ENCODE measurements around the gene NUP153. TPM values are rescaled to one million over a fixed set of nuclear protein-coding genes. Genes with fewer than 3 reads are reported as not detected.

Gene NUP153
- total RNA-seq, 1 experiment from 2014 or later, result 36.3 TPM

DNA sequence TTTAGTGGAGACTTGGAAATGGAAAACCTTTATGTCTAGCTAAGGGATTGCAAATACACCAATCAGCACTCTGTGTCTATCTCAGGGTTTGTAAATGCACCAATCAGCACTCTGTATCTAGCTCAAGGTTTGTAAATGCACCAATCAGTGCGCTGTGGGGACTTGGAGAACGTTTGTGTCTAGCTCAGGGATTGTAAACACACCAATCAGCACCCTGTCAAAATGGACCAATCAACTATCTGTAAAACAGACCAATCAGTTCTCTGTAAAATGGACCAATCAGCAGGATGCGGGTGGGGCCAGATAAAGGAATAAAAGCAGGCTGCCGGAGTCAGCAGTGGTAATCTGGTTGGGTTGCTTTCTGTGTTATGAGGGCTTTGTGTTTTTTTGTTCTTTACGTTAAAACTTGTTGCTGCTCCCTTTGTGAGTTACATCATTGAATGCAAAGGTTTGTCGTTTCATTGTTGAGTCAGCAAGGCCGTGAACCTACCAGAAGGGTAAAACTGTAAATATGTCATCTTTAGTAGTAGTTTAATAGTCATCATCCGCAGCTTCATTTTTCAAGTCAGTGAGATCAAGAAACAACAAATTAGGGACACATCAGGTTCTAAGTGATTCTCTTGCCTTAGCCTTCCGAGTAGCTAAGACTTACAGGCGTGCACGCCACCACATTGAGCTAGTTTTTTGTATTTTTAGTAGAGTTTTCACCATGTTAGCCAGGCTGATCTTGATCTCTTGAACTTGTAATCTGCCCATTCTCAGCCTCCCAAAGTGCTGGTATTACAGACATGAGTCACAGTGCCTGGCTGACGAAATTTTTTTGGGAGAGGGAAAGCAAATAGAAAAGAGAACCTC is 22.7 kb upstream of the NUP153 start:
- Mint-ChIP-seq H3K4me3 (ENCODE audit: low read depth, unreplicated experiment) (no peak overlapping the region), H3K27me3 (ENCODE audit: unreplicated experiment) (no peaks in the 10 kb centered on the region), H3K9me3 (ENCODE audit: low read depth, unreplicated experiment) (no peaks in the 10 kb centered on the region), H3K4me1 (ENCODE audit: low read depth, unreplicated experiment) (no peaks in the 10 kb centered on the region), H3K36me3 (ENCODE audit: insufficient read depth, unreplicated experiment) (no peaks in the 10 kb centered on the region), H3K27ac (ENCODE audit: unreplicated experiment) (no peak overlapping the region)
- no peak for DNase-seq
- no TSS peak for BruUV-seq (replicated peaks)
- TF ChIP-seq, protein P1, sequence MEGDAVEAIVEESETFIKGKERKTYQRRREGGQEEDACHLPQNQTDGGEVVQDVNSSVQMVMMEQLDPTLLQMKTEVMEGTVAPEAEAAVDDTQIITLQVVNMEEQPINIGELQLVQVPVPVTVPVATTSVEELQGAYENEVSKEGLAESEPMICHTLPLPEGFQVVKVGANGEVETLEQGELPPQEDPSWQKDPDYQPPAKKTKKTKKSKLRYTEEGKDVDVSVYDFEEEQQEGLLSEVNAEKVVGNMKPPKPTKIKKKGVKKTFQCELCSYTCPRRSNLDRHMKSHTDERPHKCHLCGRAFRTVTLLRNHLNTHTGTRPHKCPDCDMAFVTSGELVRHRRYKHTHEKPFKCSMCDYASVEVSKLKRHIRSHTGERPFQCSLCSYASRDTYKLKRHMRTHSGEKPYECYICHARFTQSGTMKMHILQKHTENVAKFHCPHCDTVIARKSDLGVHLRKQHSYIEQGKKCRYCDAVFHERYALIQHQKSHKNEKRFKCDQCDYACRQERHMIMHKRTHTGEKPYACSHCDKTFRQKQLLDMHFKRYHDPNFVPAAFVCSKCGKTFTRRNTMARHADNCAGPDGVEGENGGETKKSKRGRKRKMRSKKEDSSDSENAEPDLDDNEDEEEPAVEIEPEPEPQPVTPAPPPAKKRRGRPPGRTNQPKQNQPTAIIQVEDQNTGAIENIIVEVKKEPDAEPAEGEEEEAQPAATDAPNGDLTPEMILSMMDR (IDR thresholded peaks at IDR 0.05; ENCODE audit: unreplicated experiment), result no peak
- intact Hi-C loops (cut with micrococcal nuclease; ENCODE audit: unreplicated experiment), result no loop called here
- CTCF ChIA-PET, result no interaction called here

- Mint-ChIP-seq H3K27ac (ENCODE audit: unreplicated experiment) (no peak overlapping the region), H3K27me3 (ENCODE audit: unreplicated experiment) (no peaks in the 10 kb centered on the region), H3K9me3 (ENCODE audit: low read depth, unreplicated experiment) (no peaks in the 10 kb centered on the region), H3K36me3 (ENCODE audit: insufficient read depth, unreplicated experiment) (no peaks in the 10 kb centered on the region), H3K4me1 (ENCODE audit: low read depth, unreplicated experiment) (no peaks in the 10 kb centered on the region), H3K4me3 (ENCODE audit: low read depth, unreplicated experiment) (no peak overlapping the region)
- no TSS peak for BruUV-seq (replicated peaks)
- intact Hi-C loops (cut with micrococcal nuclease; ENCODE audit: unreplicated experiment), result no loop called here
- TF ChIP-seq, protein P1 (IDR thresholded peaks at IDR 0.05; ENCODE audit: unreplicated experiment), result no peak
- no peak for DNase-seq
- CTCF ChIA-PET, result no interaction called here
Observed at GRCh38 chr6:17728551-17729222, 22.0 kb upstream of the NUP153 start.

DNA sequence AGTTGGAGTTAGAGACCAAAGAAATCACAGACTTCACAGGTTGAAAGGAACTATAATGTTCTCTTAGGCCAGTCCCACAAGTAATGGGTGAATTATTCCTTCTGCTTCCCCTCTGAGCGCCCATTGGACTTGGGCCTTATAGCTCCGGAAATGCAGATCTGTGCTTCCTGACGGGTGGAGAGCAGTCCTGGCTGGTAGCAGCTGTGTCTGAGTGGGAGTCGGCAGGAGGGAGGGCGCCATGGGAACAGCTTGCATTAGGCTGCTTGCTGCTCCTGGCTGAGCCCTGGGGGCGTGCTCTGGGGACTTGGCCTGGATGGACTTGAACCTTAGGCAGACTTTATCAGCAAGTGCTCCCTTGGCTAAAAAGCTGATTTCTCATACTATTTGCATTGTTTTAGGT is 18.4 kb upstream of the NUP153 start:
- Mint-ChIP-seq H3K9me3 (ENCODE audit: low read depth, unreplicated experiment) (no peaks in the 10 kb centered on the region), H3K4me3 (ENCODE audit: low read depth, unreplicated experiment) (no peak overlapping the region), H3K27me3 (ENCODE audit: unreplicated experiment) (no peaks in the 10 kb centered on the region), H3K27ac (ENCODE audit: unreplicated experiment) (no peak overlapping the region), H3K36me3 (ENCODE audit: insufficient read depth, unreplicated experiment) (no peaks in the 10 kb centered on the region), H3K4me1 (ENCODE audit: low read depth, unreplicated experiment) (peaks cover 8% of the 10 kb centered on the region)
- TF ChIP-seq, protein P1 (IDR thresholded peaks at IDR 0.05; ENCODE audit: unreplicated experiment), result no peak
- no peak for DNase-seq
- BruUV-seq (replicated peaks), result no TSS peak
- CTCF ChIA-PET, result interaction anchor here (0.6 kb wide), 1 partner anchor 20 kb away, joined by 5 read pairs; no protein-coding TSS in a partner anchor
- intact Hi-C loops (cut with micrococcal nuclease; ENCODE audit: unreplicated experiment), result no loop called here

DNA sequence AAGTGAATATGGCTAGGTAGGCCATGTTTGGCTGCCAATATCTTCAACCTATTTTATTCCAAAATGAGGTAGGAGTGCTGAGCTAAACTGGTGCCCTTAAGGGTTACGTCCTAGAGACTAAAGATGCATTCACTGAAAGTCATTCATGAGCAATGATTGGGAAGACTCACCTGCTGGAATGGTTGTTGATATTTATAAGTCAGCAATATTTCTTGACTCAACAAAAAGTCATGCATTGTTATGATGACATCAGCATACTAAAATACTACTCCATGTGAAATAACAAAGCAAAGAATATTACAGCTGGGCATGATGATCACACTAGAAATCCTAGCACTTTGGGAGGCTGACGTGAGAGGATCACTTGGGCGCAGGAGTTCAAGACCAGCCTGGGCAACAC is 17.6 kb upstream of the NUP153 start:
- intact Hi-C loops (cut with micrococcal nuclease; ENCODE audit: unreplicated experiment), result no loop called here
- H3K4me1 Mint-ChIP-seq (ENCODE audit: low read depth, unreplicated experiment), result peaks cover 8% of the 10 kb centered on the region
- no peaks in the 10 kb centered on the region for H3K27me3 Mint-ChIP-seq (ENCODE audit: unreplicated experiment)
- DNase-seq, result no peak
- CTCF ChIA-PET, result interaction anchor here (0.5 kb wide), 1 partner anchor 124 kb away, joined by 3 read pairs; no protein-coding TSS in a partner anchor
- TF ChIP-seq, protein P1 (IDR thresholded peaks at IDR 0.05; ENCODE audit: unreplicated experiment), result no peak
- H3K27ac Mint-ChIP-seq (ENCODE audit: unreplicated experiment), result no peak overlapping the region
- H3K4me3 Mint-ChIP-seq (ENCODE audit: low read depth, unreplicated experiment), result no peak overlapping the region
- H3K36me3 Mint-ChIP-seq (ENCODE audit: insufficient read depth, unreplicated experiment), result no peaks in the 10 kb centered on the region
- no TSS peak for BruUV-seq (replicated peaks)
- H3K9me3 Mint-ChIP-seq (ENCODE audit: low read depth, unreplicated experiment), result no peaks in the 10 kb centered on the region

Measured in Calu3 (cell line).